Neural progenitor cell (in vitro differentiated cells): ENCODE data around the gene MYEOV. TPM values are rescaled to one million over a fixed set of nuclear protein-coding genes. Genes with fewer than 3 reads are reported as not detected.

Source experiments
- DNase-seq: peaks from one replicate; pipeline ENCODE4 v3.0.0-alpha.2; 2016; ENCODE audit warnings: low spot score
- H2AFZ ChIP-seq: fragments of 200-600 bp; sonication (generic); replicated peaks from 2 replicates; pipeline ENCODE4 v1.6.1; 2016; ENCODE audit warnings: antibody characterized with exemption
- H3F3A ChIP-seq: fragments of 200-600 bp; sonication (generic); 2 replicates; pipeline ENCODE4 v1.6.1; 2016; ENCODE audit warnings: antibody characterized with exemption, low read depth
- H3K27ac ChIP-seq: fragments of 200-600 bp; sonication (generic); 2 replicates; pipeline ENCODE4 v1.5.1; 2016; ENCODE audit warnings: mild to moderate bottlenecking
- H3K27me3 ChIP-seq: fragments of 200-600 bp; sonication (generic); 2 replicates; pipeline ENCODE4 v1.6.1; 2016; ENCODE audit warnings: mild to moderate bottlenecking, moderate library complexity
- H3K36me3 ChIP-seq: fragments of 200-600 bp; sonication (generic); 2 replicates; pipeline ENCODE4 v1.5.1; 2016
- H3K4me1 ChIP-seq: fragments of 200-600 bp; sonication (generic); 2 replicates; pipeline ENCODE4 v1.6.1; 2016; ENCODE audit warnings: mixed run types
- H3K4me2 ChIP-seq: fragments of 200-600 bp; sonication (generic); 2 replicates; pipeline ENCODE4 v1.6.1; 2016
- H3K4me3 ChIP-seq: fragments of 200-600 bp; sonication (generic); 2 replicates; pipeline ENCODE4 v1.5.1; 2016
- H3K79me2 ChIP-seq: fragments of 200-600 bp; sonication (generic); 2 replicates; pipeline ENCODE4 v1.6.1; 2016; ENCODE audit warnings: low read depth
- H3K9ac ChIP-seq: fragments of 200-600 bp; sonication (generic); 2 replicates; pipeline ENCODE4 v1.6.1; 2016
- H3K9me3 ChIP-seq: fragments of 200-600 bp; sonication (generic); 2 replicates; pipeline ENCODE4 v1.5.1; 2016; ENCODE audit warnings: low read depth
- H4K20me1 ChIP-seq: fragments of 200-600 bp; sonication (generic); 2 replicates; pipeline ENCODE4 v1.6.1; 2016; ENCODE audit warnings: low read depth
- H3K27ac Mint-ChIP-seq: 3 replicates; pipeline ENCODE4 v1.8.0; 2021; ENCODE audit warnings: mixed read lengths
- H3K27me3 Mint-ChIP-seq: 2 replicates; pipeline ENCODE4 v1.8.0; 2022; ENCODE audit warnings: low read depth, mild to moderate bottlenecking, inconsistent platforms, moderate library complexity, mixed read lengths; ENCODE audit not compliant: insufficient read depth
- H3K36me3 Mint-ChIP-seq: 3 replicates; pipeline ENCODE4 v1.8.0; 2021; ENCODE audit warnings: mixed read lengths
- H3K4me1 Mint-ChIP-seq: 3 replicates; pipeline ENCODE4 v1.8.0; 2021; ENCODE audit warnings: mixed read lengths
- H3K4me3 Mint-ChIP-seq: 3 replicates; pipeline ENCODE4 v1.8.0; 2021; ENCODE audit warnings: mild to moderate bottlenecking, moderate library complexity, mixed read lengths
- H3K9me3 Mint-ChIP-seq: 3 replicates; pipeline ENCODE4 v1.8.0; 2020; ENCODE audit warnings: mixed read lengths
- EZH2 ChIP-seq: fragments of 200-600 bp; sonication (generic); IDR thresholded peaks from 2 replicates; pipeline ENCODE4 v1.6.1; 2017; ENCODE audit warnings: antibody characterized with exemption, mild to moderate bottlenecking, moderate library complexity
- EZH2phosphoT487 ChIP-seq: fragments of 200-600 bp; sonication (generic); IDR thresholded peaks from 2 replicates; pipeline ENCODE4 v1.6.1; 2017; ENCODE audit warnings: antibody characterized with exemption
- total RNA-seq: library from RNA; depleted of rRNA; stranded (reverse); fragments of >200 nt; gene quantifications from 2 replicates; pipeline ENCODE4 v1.2.3, GENCODE V29; 2015; ENCODE audit warnings: low replicate concordance
- TF ChIP-seq, protein P1 (sequence below): fragments of 200-600 bp; sonication (generic); IDR thresholded peaks from 2 replicates; pipeline ENCODE4 v1.5.1; 2017; ENCODE audit warnings: antibody characterized with exemption, mild to moderate bottlenecking

The MYEOV gene
- total RNA-seq, 1 donor from 2014 or later, result not detected

DNA sequence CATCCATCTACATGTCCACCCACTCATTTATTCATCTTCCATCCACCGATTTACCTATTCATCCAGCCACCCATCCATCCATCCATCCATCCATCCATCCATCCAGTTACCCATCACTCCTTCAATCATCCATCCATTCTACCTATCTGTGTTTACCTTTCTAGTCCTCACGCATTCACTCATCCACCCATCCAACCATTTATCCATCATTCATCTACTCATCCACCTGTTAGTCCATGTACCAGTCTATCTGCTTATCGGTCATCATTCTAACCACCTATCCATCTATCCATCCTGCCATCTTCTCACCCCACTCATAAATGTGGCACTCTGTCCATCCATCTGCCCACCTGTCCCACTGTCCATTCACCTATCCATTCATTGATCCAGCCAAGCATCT lies 21.9 kb upstream of the MYEOV start:
- Mint-ChIP-seq H3K27me3 (peaks cover 9% of the 10 kb centered on the region), H3K36me3 (no peaks in the 10 kb centered on the region), H3K4me1 (peaks cover 7% of the 10 kb centered on the region), H3K4me3 (no peak overlapping the region), H3K27ac (no peak overlapping the region), H3K9me3 (no peaks in the 10 kb centered on the region)
- H3K4me2 ChIP-seq, result no peak overlapping the region
- H4K20me1 ChIP-seq, result no peaks in the 10 kb centered on the region
- H3K9me3 ChIP-seq, result no peaks in the 10 kb centered on the region
- no peaks in the 10 kb centered on the region for H3K27me3 ChIP-seq
- no peaks in the 10 kb centered on the region for H3F3A ChIP-seq
- DNase-seq, result no peak
- no peak overlapping the region for H3K4me3 ChIP-seq
- H3K27ac ChIP-seq, result no peak overlapping the region
- TF ChIP-seq, protein P1, sequence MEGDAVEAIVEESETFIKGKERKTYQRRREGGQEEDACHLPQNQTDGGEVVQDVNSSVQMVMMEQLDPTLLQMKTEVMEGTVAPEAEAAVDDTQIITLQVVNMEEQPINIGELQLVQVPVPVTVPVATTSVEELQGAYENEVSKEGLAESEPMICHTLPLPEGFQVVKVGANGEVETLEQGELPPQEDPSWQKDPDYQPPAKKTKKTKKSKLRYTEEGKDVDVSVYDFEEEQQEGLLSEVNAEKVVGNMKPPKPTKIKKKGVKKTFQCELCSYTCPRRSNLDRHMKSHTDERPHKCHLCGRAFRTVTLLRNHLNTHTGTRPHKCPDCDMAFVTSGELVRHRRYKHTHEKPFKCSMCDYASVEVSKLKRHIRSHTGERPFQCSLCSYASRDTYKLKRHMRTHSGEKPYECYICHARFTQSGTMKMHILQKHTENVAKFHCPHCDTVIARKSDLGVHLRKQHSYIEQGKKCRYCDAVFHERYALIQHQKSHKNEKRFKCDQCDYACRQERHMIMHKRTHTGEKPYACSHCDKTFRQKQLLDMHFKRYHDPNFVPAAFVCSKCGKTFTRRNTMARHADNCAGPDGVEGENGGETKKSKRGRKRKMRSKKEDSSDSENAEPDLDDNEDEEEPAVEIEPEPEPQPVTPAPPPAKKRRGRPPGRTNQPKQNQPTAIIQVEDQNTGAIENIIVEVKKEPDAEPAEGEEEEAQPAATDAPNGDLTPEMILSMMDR, result no peak
- TF ChIP-seq EZH2 (no peak), EZH2phosphoT487 (no peak)
- no peaks in the 10 kb centered on the region for H3K79me2 ChIP-seq
- H3K4me1 ChIP-seq, result peaks cover 3% of the 10 kb centered on the region
- no peaks in the 10 kb centered on the region for H3K36me3 ChIP-seq
- no peak overlapping the region for H2AFZ ChIP-seq
- H3K9ac ChIP-seq, result no peak overlapping the region

DNA sequence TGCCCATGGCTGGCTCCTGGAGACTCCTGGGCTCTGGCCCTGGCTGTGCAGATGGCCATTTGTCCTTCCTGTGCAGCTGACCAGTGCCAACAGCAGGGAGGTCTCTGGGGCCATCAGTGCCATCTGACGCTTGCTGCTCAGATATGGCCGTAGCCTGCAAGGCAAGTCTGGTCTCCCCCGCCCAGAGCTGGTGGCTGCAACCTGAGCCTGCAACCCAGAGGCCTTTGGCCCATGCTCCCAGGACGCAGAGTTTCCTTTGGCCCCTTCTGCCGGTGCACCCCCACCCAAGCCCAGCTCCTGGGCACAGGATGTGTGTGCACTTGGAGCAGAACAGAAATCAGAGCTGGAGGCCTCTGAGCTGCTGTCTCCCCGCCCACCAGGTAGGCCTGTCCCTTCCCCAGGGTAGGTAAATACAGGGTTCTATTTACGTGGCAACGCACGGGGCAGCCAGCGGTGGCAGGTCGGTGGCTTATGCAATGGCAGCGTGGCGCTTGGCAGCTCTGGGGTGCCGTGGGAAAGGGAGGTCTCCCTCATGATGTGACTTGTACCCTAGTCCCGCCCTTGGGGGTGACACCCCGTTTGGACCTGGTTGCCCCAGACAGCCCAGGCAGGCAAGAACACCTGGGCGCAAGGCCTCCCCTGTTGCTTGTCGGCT lies 21.0 kb upstream of the MYEOV start:
- Histone ChIP-seq H3K9ac (no peak overlapping the region), H3K4me1 (peaks cover 3% of the 10 kb centered on the region), H2AFZ (no peak overlapping the region), H3K36me3 (no peaks in the 10 kb centered on the region), H3F3A (no peaks in the 10 kb centered on the region), H3K27me3 (no peaks in the 10 kb centered on the region), H3K4me2 (no peak overlapping the region), H3K27ac (no peak overlapping the region), H3K9me3 (no peaks in the 10 kb centered on the region), H4K20me1 (no peaks in the 10 kb centered on the region), H3K4me3 (no peak overlapping the region), H3K79me2 (no peaks in the 10 kb centered on the region)
- Mint-ChIP-seq H3K36me3 (no peaks in the 10 kb centered on the region), H3K27me3 (peaks cover 9% of the 10 kb centered on the region), H3K27ac (no peak overlapping the region), H3K4me1 (peaks cover 6% of the 10 kb centered on the region), H3K4me3 (no peak overlapping the region), H3K9me3 (no peaks in the 10 kb centered on the region)
- TF ChIP-seq, protein P1, result no peak
- no peak for TF ChIP-seq EZH2
- no peak for DNase-seq

- no peak for DNase-seq
- no peak overlapping the region for H3K4me3 ChIP-seq
- Mint-ChIP-seq H3K27me3 (peaks cover 7% of the 10 kb centered on the region), H3K4me3 (no peak overlapping the region), H3K27ac (no peak overlapping the region), H3K36me3 (no peaks in the 10 kb centered on the region), H3K4me1 (peaks cover 6% of the 10 kb centered on the region), H3K9me3 (no peaks in the 10 kb centered on the region)
- no peak for TF ChIP-seq EZH2phosphoT487
- no peak for TF ChIP-seq EZH2
- TF ChIP-seq, protein P1, result no peak
- no peaks in the 10 kb centered on the region for H3K9me3 ChIP-seq
- H3K27me3 ChIP-seq, result no peaks in the 10 kb centered on the region
- H2AFZ ChIP-seq, result no peak overlapping the region
- no peaks in the 10 kb centered on the region for H3K79me2 ChIP-seq
- H3K27ac ChIP-seq, result no peak overlapping the region
- H3F3A ChIP-seq, result no peaks in the 10 kb centered on the region
- H4K20me1 ChIP-seq, result no peaks in the 10 kb centered on the region
- H3K36me3 ChIP-seq, result no peaks in the 10 kb centered on the region
- H3K4me2 ChIP-seq, result no peak overlapping the region
- no peak overlapping the region for H3K9ac ChIP-seq
- peaks cover 7% of the 10 kb centered on the region for H3K4me1 ChIP-seq
Observed at GRCh38 chr11:69273571-69273970, 20.4 kb upstream of the MYEOV start.
